K562 (cell line): ENCODE data around the gene KCNMB1. TPM values are rescaled to one million over a fixed set of nuclear protein-coding genes. Genes with fewer than 3 reads are reported as not detected.

ENCODE experiments used
- ATAC-seq: fragments of 200-7000 bp; cut with Tn5 transposase; 3 replicates; pipeline ENCODE4 v1.9.1; 2020; ENCODE audit warnings: moderate library complexity
- BruUV-seq: library from RNA; stranded (reverse); fragments of 400-500 nt; replicated peaks from 2 replicates; lab custom pipeline; 2021; lab: Mats Ljungman, UMichigan
- CTCF ChIA-PET: fragments of 300-600 bp; formaldehyde crosslinking; extraction: SDS; loops from one replicate; lab custom pipeline; 2021; ENCODE audit warnings: low intra/inter-chr PET ratio; lab: Yijun Ruan, JAX
- POLR2A ChIA-PET: fragments of 300-600, 350-650 bp; sonication (Branson Sonifier 250); formaldehyde crosslinking; extraction: SDS; loops from one replicate; lab custom pipeline; 2021; ENCODE audit warnings: antibody characterized with exemption, inconsistent platforms; lab: Yijun Ruan, JAX
- DNase-seq, 4 experiments: peaks; one replicate each; pipeline versions ENCODE4 v3.0.0 to v3.0.0-alpha.2; 2011 to 2018; ENCODE audit warnings: low spot score in 3 of 4, mixed read lengths in 3 of 4; ENCODE audit errors: extremely low read depth in 1 of 4
- FAIRE-seq: peaks from 2 replicates; lab custom pipeline; 2011; peaks lifted over from hg19 to GRCh38; lab: Jason Lieb, UNC
- H2AFZ ChIP-seq: 2 replicates; pipeline ENCODE4 v1.6.0; 2011; ENCODE audit warnings: low read depth, low read length, control low read depth, inconsistent platforms
- H3K27ac ChIP-seq: fragments of 200-600 bp; 3 replicates; pipeline ENCODE4 v1.8.0; 2011; ENCODE audit warnings: low read depth, mild to moderate bottlenecking, control low read depth, inconsistent platforms, low read length, moderate library complexity, mixed read lengths; ENCODE audit errors: extremely low read depth
- H3K27me3 ChIP-seq, 2 experiments: fragments of 300-600 bp in 1 of 2; 2 replicates in 1 of 2; 3 replicates in 1 of 2; pipeline versions ENCODE4 v1.6.0 to v1.8.0; 2011; ENCODE audit warnings: inconsistent platforms in 2 of 2, low read length in 2 of 2, mild to moderate bottlenecking in 1 of 2, mixed read lengths in 1 of 2, moderate library complexity in 1 of 2; ENCODE audit not compliant: control insufficient read depth in 2 of 2, insufficient read depth in 2 of 2
- H3K36me3 ChIP-seq: fragments of 300-600 bp; 3 replicates; pipeline ENCODE4 v1.8.0; 2011; ENCODE audit warnings: mild to moderate bottlenecking, low read length, inconsistent platforms; ENCODE audit not compliant: control insufficient read depth, insufficient read depth
- H3K4me1 ChIP-seq, 2 experiments: fragments of 200-600 bp in 1 of 2; replicated peaks in 1 of 2; 2 replicates in 1 of 2; 3 replicates in 1 of 2; pipeline versions ENCODE4 v1.5.1 to v1.8.0; 2011; ENCODE audit warnings: inconsistent platforms in 2 of 2, low read length in 2 of 2, mild to moderate bottlenecking in 1 of 2, mixed read lengths in 1 of 2, moderate library complexity in 1 of 2; ENCODE audit not compliant: control insufficient read depth in 2 of 2, insufficient read depth in 2 of 2
- H3K4me2 ChIP-seq: 2 replicates; pipeline ENCODE4 v1.6.1; 2011; ENCODE audit warnings: low read length, control low read depth, inconsistent platforms, mixed read lengths; ENCODE audit not compliant: insufficient read depth
- H3K4me3 ChIP-seq: fragments of 200-600 bp; sonication (generic), shearing (Covaris generic); 2 replicates; pipeline ENCODE4 v1.5.1; 2016; ENCODE audit warnings: control low read depth, inconsistent platforms
- H3K79me2 ChIP-seq: fragments of 200-600 bp; 3 replicates; pipeline ENCODE4 v1.8.0; 2011; ENCODE audit warnings: low read length, inconsistent platforms; ENCODE audit not compliant: control insufficient read depth, insufficient read depth
- H3K9ac ChIP-seq, 2 experiments: 2 replicates each; pipeline versions ENCODE4 v1.6.0 to v1.6.1; 2011; ENCODE audit warnings: low read depth in 2 of 2, low read length in 2 of 2, control low read depth in 1 of 2, inconsistent platforms in 1 of 2, mild to moderate bottlenecking in 1 of 2, mixed read lengths in 1 of 2; ENCODE audit not compliant: insufficient read depth in 1 of 2
- H3K9me1 ChIP-seq: one replicate; pipeline ENCODE4 v1.6.0; 2011; ENCODE audit warnings: inconsistent platforms, mild to moderate bottlenecking, low read length, moderate library complexity; ENCODE audit not compliant: control insufficient read depth, insufficient read depth
- H3K9me3 ChIP-seq: replicated peaks from 2 replicates; pipeline ENCODE4 v1.5.1; 2011; ENCODE audit warnings: low read depth, low read length, inconsistent platforms; ENCODE audit not compliant: control insufficient read depth, insufficient read depth
- H4K20me1 ChIP-seq: replicated peaks from 2 replicates; pipeline ENCODE4 v1.6.1; 2011; ENCODE audit warnings: low read length, inconsistent platforms, mixed read lengths; ENCODE audit not compliant: control insufficient read depth, insufficient read depth
- BCOR ChIP-seq: fragments of 450-650 bp; IDR thresholded peaks from 2 replicates; pipeline ENCODE4 v1.6.1; 2016
- E2F3 ChIP-seq: fragments of 250-450 bp; sonication (Bioruptor Pico); IDR thresholded peaks from 2 replicates; pipeline ENCODE4 v1.4.0; 2020; ENCODE audit warnings: mild to moderate bottlenecking
- ETV6 ChIP-seq, 3 experiments: fragments of 150-350 bp in 1 of 3; sonication (generic) in 1 of 3; formaldehyde crosslinking in 1 of 3; IDR thresholded peaks; 2 replicates each; pipeline versions ENCODE4 v1.6.1 to v1.8.0; 2014 to 2022; ENCODE audit warnings: borderline replicate concordance in 2 of 3, low read depth in 2 of 3, antibody characterized with exemption in 1 of 3, low read length in 1 of 3, mild to moderate bottlenecking in 1 of 3, missing genetic modification reagents in 1 of 3
- HIVEP1 ChIP-seq: fragments of 250-450 bp; sonication (Bioruptor Pico); IDR thresholded peaks from 2 replicates; pipeline ENCODE4 v1.4.0; 2020; ENCODE audit warnings: mild to moderate bottlenecking
- HOXB6 ChIP-seq: fragments of 250-450 bp; sonication (Bioruptor Pico); IDR thresholded peaks from 2 replicates; pipeline ENCODE4 v1.5.1; 2022; ENCODE audit warnings: mild to moderate bottlenecking, borderline replicate concordance
- MAZ ChIP-seq, 2 experiments: fragments of 450-650 bp in 1 of 2; sonication (generic) in 1 of 2; formaldehyde crosslinking; IDR thresholded peaks in 1 of 2; conservative IDR thresholded peaks in 1 of 2; 2 replicates each; pipeline versions ENCODE4 v1.4.0 to v1.5.0; 2020; ENCODE audit warnings: mild to moderate bottlenecking in 1 of 2, missing genetic modification reagents in 1 of 2
- NFIX ChIP-seq: fragments of 250-450 bp; sonication (Bioruptor Pico); IDR thresholded peaks from 2 replicates; pipeline ENCODE4 v1.4.0; 2020; ENCODE audit warnings: low read depth, mild to moderate bottlenecking, moderate library complexity
- NR3C1 ChIP-seq: sonication (generic); formaldehyde crosslinking; IDR thresholded peaks from 2 replicates; pipeline ENCODE4 v1.8.1; 2022; ENCODE audit warnings: missing genetic modification reagents
- PTBP1 ChIP-seq: fragments of 200-400 bp; formaldehyde crosslinking; IDR thresholded peaks from 2 replicates; pipeline ENCODE4 v1.6.1; 2017; ENCODE audit warnings: low read depth, low read length
- RBFOX2 ChIP-seq: fragments of 200-400 bp; formaldehyde crosslinking; IDR thresholded peaks from 2 replicates; pipeline ENCODE4 v1.6.1; 2017; ENCODE audit warnings: low read depth, mild to moderate bottlenecking, low read length, moderate library complexity
- TBL1XR1 ChIP-seq, 2 experiments: IDR thresholded peaks; 2 replicates each; pipeline ENCODE4 v1.6.1; 2012; ENCODE audit warnings: improper control_type of control experiment in 2 of 2, low read length in 2 of 2, mild to moderate bottlenecking in 1 of 2
- ZBTB26 ChIP-seq: fragments of 450-650 bp; formaldehyde crosslinking; IDR thresholded peaks from 2 replicates; pipeline ENCODE4 v1.4.0; 2022; ENCODE audit warnings: missing genetic modification characterization
- ZFP36 ChIP-seq: fragments of 150-350 bp; IDR thresholded peaks from 2 replicates; pipeline ENCODE4 v1.6.1; 2018; ENCODE audit warnings: low read length, low read depth; ENCODE audit not compliant: partially characterized antibody
- ZNF175 ChIP-seq: fragments of 200-800 bp; sonication (Bioruptor generic); IDR thresholded peaks from 2 replicates; pipeline ENCODE4 v1.6.1; 2016; ENCODE audit warnings: low read depth, mild to moderate bottlenecking, missing genetic modification characterization, missing compliant biosample characterization
- ZNF785 ChIP-seq: fragments of 250-450 bp; sonication (Bioruptor Pico); IDR thresholded peaks from 2 replicates; pipeline ENCODE4 v1.4.0; 2020; ENCODE audit warnings: mild to moderate bottlenecking
- WGBS: fragments of 100-300 bp; shearing (Covaris generic); methylation state at CpG from one replicate; pipeline ENCODE4 v1.1.6; 2016; ENCODE audit warnings: low coverage, mixed read lengths; ENCODE audit not compliant: insufficient coverage; ENCODE audit errors: missing lambda C conversion rate; 5-methylcytosine and 5-hydroxymethylcytosine counted together
- in situ Hi-C: fragments of 300-500 bp; cut with MboI; formaldehyde crosslinking; loops from 4 replicates; pipeline ENCODE4 v1.15.0; 2018; ENCODE audit warnings: inconsistent platforms, mixed read lengths
- intact Hi-C: fragments of 100-400 bp; cut with micrococcal nuclease; formaldehyde crosslinking; loops from 2 replicates; pipeline ENCODE4 v1.14.2; 2022
- polyA plus RNA-seq, 8 experiments: library from polyadenylated mRNA; depleted of rRNA in 4 of 8; stranded (reverse) in 5 of 8; unstranded in 3 of 8; fragments of >200 nt; fragmentation: Nextera tagmentation in 2 of 8; fragmentation: Illumina TruSeq in 1 of 8; extraction: Ambion mirVana in 2 of 8; extraction: Trizol in 1 of 8; gene quantifications; 2 replicates each; pipeline versions ENCODE4 v1.2.1 to v1.2.3, GENCODE V29; 2011 to 2014; ENCODE audit warnings: inconsistent platforms in 1 of 8, missing spikeins in 1 of 8
- total RNA-seq, 7 experiments: library from RNA; depleted of rRNA in 6 of 7; stranded (reverse); fragments of >200 nt in 6 of 7; fragmentation: Illumina TruSeq in 2 of 7; extraction: Trizol in 2 of 7; gene quantifications; 2 replicates each; pipeline versions ENCODE4 v1.2.1 to v1.2.3, GENCODE V29; 2011 to 2021; ENCODE audit warnings: low replicate concordance in 1 of 7

The KCNMB1 gene
- total and polyA plus RNA-seq, 9 of the 15 experiments (the other 6 are each of a cell fraction or from before 2014, with no cell fraction given), result not detected

- TF ChIP-seq BCOR, result no peak
- no peak for TF ChIP-seq TBL1XR1 (IDR thresholded peaks at IDR 0.05; ENCODE audit: low read length in 2 of 2)
- no peak for TF ChIP-seq HIVEP1
- TF ChIP-seq MAZ (CRISPR knock-in tag; conservative IDR thresholded peaks at IDR 0.05 in 1 of 2, IDR thresholded peaks at IDR 0.05 in 1 of 2), result no peak
- TF ChIP-seq NR3C1, result no peak
- no peak for TF ChIP-seq HOXB6 (CRISPR knock-in tag)
- TF ChIP-seq NFIX (CRISPR knock-in tag), result no peak
- no peak for TF ChIP-seq ZBTB26 (CRISPR knock-in tag)
- no peak for TF ChIP-seq PTBP1
Observed at GRCh38 chr5:170390472-170390871, 1.3 kb upstream of the KCNMB1 start (continued).

- CTCF ChIA-PET, result no interaction called here
- no peak overlapping the region for H2AFZ ChIP-seq
- DNase-seq, result no peak
- ATAC-seq, result no peak
- no peak overlapping the region for H3K27ac ChIP-seq
- H4K20me1 ChIP-seq, result peaks cover 3% of the 10 kb centered on the region; the same call in 1 of the 2 replicates
- H3K27me3 ChIP-seq, result peaks cover 13 to 69% of the 10 kb centered on the region in 2 experiments; a peak in 4 of 5 replicates
- H3K79me2 ChIP-seq, result no peaks in the 10 kb centered on the region
- no TSS peak for BruUV-seq
- WGBS, result 0% methylated on average over 4 of the region's 4 CpGs
- H3K9ac ChIP-seq, result no peak overlapping the region
- H3K4me1 ChIP-seq, result no peaks in the 10 kb centered on the region
- H3K9me1 ChIP-seq, result no peaks in the 10 kb centered on the region
- POLR2A ChIA-PET, result interaction anchor here (0.7 to 1.1 kb wide), 2 partner anchors 34 to 182 kb away, joined by 3 to 4 read pairs; no protein-coding TSS in a partner anchor
- no peaks in the 10 kb centered on the region for H3K36me3 ChIP-seq
- in situ Hi-C loops (no loop called here), intact Hi-C loops (no loop called here)
- no peak for FAIRE-seq
- H3K4me3 ChIP-seq, result no peak overlapping the region
- H3K9me3 ChIP-seq, result no peaks in the 10 kb centered on the region
- no peak overlapping the region for H3K4me2 ChIP-seq
- TF ChIP-seq ZNF175, result no peak
- no peak for TF ChIP-seq ZNF785 (CRISPR knock-in tag)
- TF ChIP-seq ETV6 (IDR thresholded peaks at IDR 0.05; ENCODE audit: borderline replicate concordance in 1 of 2, low read depth in 2 of 2, low read length in 1 of 2), result no peak
- TF ChIP-seq ETV6 (CRISPR knock-in tag; IDR thresholded peaks at IDR 0.05; ENCODE audit: borderline replicate concordance), result no peak
- no peak for TF ChIP-seq RBFOX2
- peak; percentile 28 for TF ChIP-seq ZFP36
- TF ChIP-seq E2F3 (CRISPR knock-in tag), result no peak
Observed at GRCh38 chr5:170389550-170389892, 354 bp upstream of the KCNMB1 start.
